Neural crest cell (in vitro differentiated cells): ENCODE measurements around the gene RANBP9. TPM values are rescaled to one million over a fixed set of nuclear protein-coding genes. Genes with fewer than 3 reads are reported as not detected.

Experiments used
- DNase-seq: peaks from one replicate; pipeline ENCODE4 v3.0.0; 2021; ENCODE audit warnings: low read depth, mixed read lengths, low spot score
- H3K27ac Mint-ChIP-seq: one replicate; pipeline ENCODE4 v1.8.0; 2021; ENCODE audit warnings: mild to moderate bottlenecking, mixed read lengths; ENCODE audit not compliant: unreplicated experiment
- H3K27me3 Mint-ChIP-seq: 2 replicates; pipeline ENCODE4 v1.8.0; 2021; ENCODE audit warnings: low read depth, mild to moderate bottlenecking, mixed read lengths
- H3K36me3 Mint-ChIP-seq: 2 replicates; pipeline ENCODE4 v1.8.0; 2021; ENCODE audit warnings: low read depth, mild to moderate bottlenecking, mixed read lengths
- H3K4me1 Mint-ChIP-seq: 2 replicates; pipeline ENCODE4 v1.8.0; 2021; ENCODE audit warnings: mixed read lengths
- H3K4me3 Mint-ChIP-seq: one replicate; pipeline ENCODE4 v1.8.0; 2021; ENCODE audit warnings: mild to moderate bottlenecking, mixed read lengths
- H3K9me3 Mint-ChIP-seq: 2 replicates; pipeline ENCODE4 v1.8.0; 2021; ENCODE audit warnings: mixed read lengths
- CTCF ChIP-seq: fragments of 200-600 bp; sonication (generic); conservative IDR thresholded peaks from 2 replicates; pipeline ENCODE4 v1.5.0; 2021; ENCODE audit warnings: antibody characterized with exemption, mild to moderate bottlenecking
- total RNA-seq: library from RNA; stranded (reverse); gene quantifications from 2 replicates; pipeline ENCODE4 v1.2.1, GENCODE V29; 2021

The RANBP9 gene
- total RNA-seq, 1 donor from 2014 or later = 41.2 TPM

GRCh38 chr6:13742961-13743735 lies 31.5 kb upstream of the RANBP9 start:
- H3K9me3 Mint-ChIP-seq = no peaks in the 10 kb centered on the region

GRCh38 chr6:13741365-13741764 lies 29.7 kb upstream of the RANBP9 start:
- no peak overlapping the region for H3K27ac Mint-ChIP-seq

More at GRCh38 chr6:13742961-13743735, 31.5 kb upstream of the RANBP9 start:
- no peak for DNase-seq
- Mint-ChIP-seq H3K27ac (no peak overlapping the region), H3K36me3 (no peaks in the 10 kb centered on the region), H3K27me3 (no peaks in the 10 kb centered on the region), H3K4me1 (no peaks in the 10 kb centered on the region), H3K4me3 (no peak overlapping the region)
- TF ChIP-seq CTCF = no peak

GRCh38 chr6:13735031-13735430 lies 23.4 kb upstream of the RANBP9 start:
- no peak for TF ChIP-seq CTCF
- Mint-ChIP-seq H3K27ac (no peak overlapping the region), H3K36me3 (no peaks in the 10 kb centered on the region), H3K4me3 (no peak overlapping the region), H3K4me1 (peaks cover 8% of the 10 kb centered on the region), H3K27me3 (no peaks in the 10 kb centered on the region), H3K9me3 (no peaks in the 10 kb centered on the region)
- no peak for DNase-seq

More at GRCh38 chr6:13741365-13741764, 29.7 kb upstream of the RANBP9 start:
- no peaks in the 10 kb centered on the region for H3K9me3 Mint-ChIP-seq
- no peak for TF ChIP-seq CTCF
- no peaks in the 10 kb centered on the region for H3K27me3 Mint-ChIP-seq
- no peaks in the 10 kb centered on the region for H3K4me1 Mint-ChIP-seq
- DNase-seq = no peak
- H3K4me3 Mint-ChIP-seq = no peak overlapping the region
- no peaks in the 10 kb centered on the region for H3K36me3 Mint-ChIP-seq

GRCh38 chr6:13733178-13733887 lies 21.7 kb upstream of the RANBP9 start:
- H3K4me3 Mint-ChIP-seq = no peak overlapping the region
- no peak for DNase-seq
- H3K4me1 Mint-ChIP-seq = peaks cover 8% of the 10 kb centered on the region
- H3K27me3 Mint-ChIP-seq = no peaks in the 10 kb centered on the region
- H3K9me3 Mint-ChIP-seq = no peaks in the 10 kb centered on the region
- H3K36me3 Mint-ChIP-seq = no peaks in the 10 kb centered on the region
- TF ChIP-seq CTCF = no peak
- H3K27ac Mint-ChIP-seq = no peak overlapping the region

- TF ChIP-seq CTCF = no peak
- Mint-ChIP-seq H3K27me3 (no peaks in the 10 kb centered on the region), H3K36me3 (no peaks in the 10 kb centered on the region), H3K27ac (no peak overlapping the region), H3K9me3 (no peaks in the 10 kb centered on the region), H3K4me1 (peaks cover 8% of the 10 kb centered on the region), H3K4me3 (no peak overlapping the region)
- no peak for DNase-seq
These were observed 19.1 kb upstream of the RANBP9 start for GRCh38 chr6:13730704-13731103.
